ENCODE measurements around the gene SIGLEC10. TPM values are rescaled to one million over a fixed set of nuclear protein-coding genes. Genes with fewer than 3 reads are reported as not detected.
A peak's percentile ranks its signal among the peaks of the same experiment; 100 is the strongest.

The SIGLEC10 gene
- total RNA-seq, 1 donor from 2014 or later, result 12.6 TPM

GRCh38 chr19:51380379-51380778 is 37.1 kb downstream of the SIGLEC10 start:
- H3K9me3 ChIP-seq, result no peaks in the 10 kb centered on the region
- H3K36me3 ChIP-seq, result no peaks in the 10 kb centered on the region
- no peaks in the 10 kb centered on the region for H3K27me3 ChIP-seq
- ATAC-seq (no peak), DNase-seq (no peak)
- H3K4me3 ChIP-seq, result no peak overlapping the region
- H3K27ac ChIP-seq, result no peak overlapping the region
- no peaks in the 10 kb centered on the region for H3K4me1 ChIP-seq
- no peak for TF ChIP-seq CTCF (IDR thresholded peaks at IDR 0.05)
- intact Hi-C loops (cut with DNase I), result no loop called here

- H3K27ac ChIP-seq, result no peak overlapping the region
- ATAC-seq (no peak), DNase-seq (no peak)
- H3K4me1 ChIP-seq, result no peaks in the 10 kb centered on the region
- TF ChIP-seq CTCF (IDR thresholded peaks at IDR 0.05), result no peak
- no peaks in the 10 kb centered on the region for H3K27me3 ChIP-seq
- intact Hi-C loops (cut with DNase I), result no loop called here
- no peaks in the 10 kb centered on the region for H3K36me3 ChIP-seq
- H3K9me3 ChIP-seq, result no peaks in the 10 kb centered on the region
- H3K4me3 ChIP-seq, result no peak overlapping the region
Observed at GRCh38 chr19:51377422-51377821, 40.0 kb downstream of the SIGLEC10 start.

- H3K4me1 ChIP-seq, result no peaks in the 10 kb centered on the region
- H3K36me3 ChIP-seq, result no peaks in the 10 kb centered on the region
- DNase-seq (no peak), ATAC-seq (no peak)
- no peaks in the 10 kb centered on the region for H3K27me3 ChIP-seq
- H3K4me3 ChIP-seq, result no peak overlapping the region
- H3K9me3 ChIP-seq, result no peaks in the 10 kb centered on the region
- intact Hi-C loops (cut with DNase I), result no loop called here
- H3K27ac ChIP-seq, result no peak overlapping the region
- no peak for TF ChIP-seq CTCF (IDR thresholded peaks at IDR 0.05)
Observed at GRCh38 chr19:51375504-51376221, 41.8 kb downstream of the SIGLEC10 start.

- Histone ChIP-seq H3K4me1 (no peaks in the 10 kb centered on the region), H3K4me3 (peak within 1 kb of the TSS; percentile 28), H3K9me3 (no peaks in the 10 kb centered on the region), H3K36me3 (no peaks in the 10 kb centered on the region), H3K27ac (peak within 1 kb of the TSS; percentile 65), H3K27me3 (no peaks in the 10 kb centered on the region)
- TF ChIP-seq CTCF (IDR thresholded peaks at IDR 0.05), result no peak
- ATAC-seq (peak; percentile 45), DNase-seq (no peak)
- intact Hi-C loops (cut with DNase I), result no loop called here
Observed at GRCh38 chr19:51372649-51373504, 44.6 kb downstream of the SIGLEC10 start, which contains the start of gene NKG7. Gene NKG7, minus strand, starts transcription at chr19:51372654. Its CDS starts 119 bp downstream, at chr19:51372535.

GRCh38 chr19:51372021-51372648 is 45.3 kb downstream of the SIGLEC10 start:
- no peak for ATAC-seq
- H3K9me3 ChIP-seq, result no peaks in the 10 kb centered on the region
- intact Hi-C loops (cut with DNase I), result no loop called here
- no peaks in the 10 kb centered on the region for H3K27me3 ChIP-seq
- peak overlapping the region; percentile 28 for H3K4me3 ChIP-seq
- no peaks in the 10 kb centered on the region for H3K4me1 ChIP-seq
- H3K36me3 ChIP-seq, result no peaks in the 10 kb centered on the region
- no peak for DNase-seq
- peak overlapping the region; percentile 65 for H3K27ac ChIP-seq
- no peak for TF ChIP-seq CTCF (IDR thresholded peaks at IDR 0.05)
